Stimulated activated memory B cell treated with anti-CD40 and anti-IgM and Interleukin-4, amounts not matched to agents 10 μg/mL and 1 μg/mL and 100 μg/mL, for 72 hours (primary cell): ENCODE measurements around the gene ROMO1.
A peak's percentile ranks its signal among the peaks of the same experiment; 100 is the strongest.
"Not testable (repeated sequence)": the region's sequence is repeated elsewhere in the genome, so short reads cannot be mapped to it uniquely, and the experiment has no call there.

Experiments used
- ATAC-seq: fragments of 150-1000 bp; cut with Tn5 transposase; 2 replicates; pipeline ENCODE4 v1.10.0; 2021
- H3K27ac Mint-ChIP-seq: one replicate; pipeline ENCODE4 v1.8.0; 2022; ENCODE audit warnings: mild to moderate bottlenecking, mixed read lengths
- H3K27me3 Mint-ChIP-seq: one replicate; pipeline ENCODE4 v1.8.0; 2022; ENCODE audit warnings: mixed read lengths
- H3K36me3 Mint-ChIP-seq: one replicate; pipeline ENCODE4 v1.8.0; 2022; ENCODE audit warnings: mixed read lengths
- H3K4me1 Mint-ChIP-seq: one replicate; pipeline ENCODE4 v1.8.0; 2022; ENCODE audit warnings: mixed read lengths
- H3K4me3 Mint-ChIP-seq: one replicate; pipeline ENCODE4 v1.8.0; 2022; ENCODE audit warnings: mild to moderate bottlenecking, moderate library complexity, mixed read lengths
- H3K9me3 Mint-ChIP-seq: one replicate; pipeline ENCODE4 v1.8.0; 2022; ENCODE audit warnings: mixed read lengths

The ROMO1 gene

DNA sequence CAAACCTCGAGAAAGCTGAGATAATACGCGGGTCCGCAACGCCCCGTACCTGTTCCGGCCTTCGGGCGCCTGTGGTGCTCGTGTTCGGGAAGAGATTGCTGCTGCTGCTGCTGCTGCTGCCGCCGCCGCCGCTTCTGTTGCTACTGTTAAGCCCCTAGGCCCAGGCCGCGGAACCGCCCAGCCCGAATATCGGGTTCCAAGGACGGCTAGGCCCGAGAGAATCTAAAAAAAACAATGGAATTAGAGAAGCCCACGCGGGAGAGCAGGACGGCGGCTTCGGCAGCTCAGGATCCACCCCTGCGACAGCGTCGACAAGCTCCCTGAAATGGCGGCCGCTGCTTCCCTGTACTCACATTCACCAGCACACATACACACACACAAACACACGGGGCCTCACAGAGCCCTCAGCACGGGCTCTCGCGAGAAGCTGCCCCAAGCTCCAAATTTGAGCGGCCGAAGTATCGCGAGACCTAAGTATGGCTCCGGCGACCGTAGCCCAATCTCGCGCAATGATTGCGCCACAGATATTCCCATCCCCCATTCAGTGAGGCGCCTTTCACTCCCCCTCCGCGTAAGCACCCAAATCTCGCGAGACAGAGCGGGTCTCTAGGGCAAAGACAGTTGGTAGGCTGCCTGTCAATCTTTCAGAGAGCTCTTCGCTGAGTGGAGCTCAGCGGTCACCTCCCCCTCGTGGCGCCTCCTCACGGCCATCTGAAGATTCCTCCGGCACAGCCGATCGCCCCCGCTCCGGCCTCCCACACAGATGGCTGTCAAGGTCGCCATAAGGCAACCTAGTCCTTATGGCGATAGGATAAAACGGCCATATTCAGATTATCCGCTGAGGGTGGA lies 42.9 kb downstream of the ROMO1 start, which contains the start of gene RBM39:
Gene RBM39 (minus strand): TSS at position 369 of the 849 bp plus-strand sequence. CDS start 1,386 bp downstream, outside the sequence.
- peak; percentile 96 for ATAC-seq

DNA sequence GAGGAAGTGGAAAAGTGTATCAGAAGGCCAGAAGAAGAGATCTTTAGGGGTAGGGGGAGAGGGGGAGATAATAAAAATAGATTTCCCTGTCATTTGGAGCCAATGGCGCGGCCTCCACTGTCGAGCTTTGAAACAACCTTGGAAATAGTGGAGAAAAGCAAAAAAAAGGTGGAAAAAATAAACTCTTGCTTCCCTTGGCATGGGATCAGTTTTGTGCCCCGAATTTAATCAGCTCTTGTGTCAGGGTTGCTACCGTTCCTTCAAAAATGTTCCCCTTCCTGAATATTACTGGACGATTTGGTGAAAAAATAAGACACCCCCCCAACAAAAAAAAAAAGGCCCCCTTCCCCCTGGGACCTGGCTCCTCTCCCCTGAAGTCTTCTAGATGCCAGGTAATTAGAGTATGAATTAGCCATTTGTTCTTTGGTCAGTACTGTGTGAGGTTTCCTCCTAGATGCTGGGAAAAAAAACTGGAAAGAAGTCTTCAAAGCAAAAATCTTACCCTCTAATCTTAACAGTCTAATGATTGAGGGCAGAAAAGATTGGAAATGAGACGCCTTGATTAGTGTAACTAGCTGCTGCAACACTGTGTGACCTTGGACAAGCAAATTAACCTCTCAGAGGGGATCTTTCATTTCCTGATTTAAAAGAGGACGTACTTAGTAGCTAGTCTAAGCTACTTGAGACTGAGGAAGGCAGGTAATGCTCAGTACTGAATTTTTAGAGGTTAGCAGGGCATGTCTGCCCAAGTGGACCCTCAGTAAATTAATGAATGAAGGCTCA lies 43.7 kb downstream of the ROMO1 start:
- H3K27ac Mint-ChIP-seq, result peak overlapping the region; percentile 95
- H3K9me3 Mint-ChIP-seq, result no peaks in the 10 kb centered on the region
- H3K27me3 Mint-ChIP-seq, result no peaks in the 10 kb centered on the region
- peak overlapping the region; percentile 99 for H3K4me3 Mint-ChIP-seq
- peak; percentile 56 for ATAC-seq
- peaks cover 31% of the 10 kb centered on the region for H3K36me3 Mint-ChIP-seq
- H3K4me1 Mint-ChIP-seq, result peaks cover 28% of the 10 kb centered on the region

More for the DNA sequence above, 42.9 kb downstream of the ROMO1 start, which contains the start of gene RBM39:
- peak within 1 kb of the TSS; percentile 95 for H3K27ac Mint-ChIP-seq
- peaks cover 31% of the 10 kb centered on the region for H3K4me1 Mint-ChIP-seq
- H3K36me3 Mint-ChIP-seq, result peaks cover 34% of the 10 kb centered on the region
- H3K9me3 Mint-ChIP-seq, result no peaks in the 10 kb centered on the region
- H3K4me3 Mint-ChIP-seq, result peak within 1 kb of the TSS; percentile 99
- H3K27me3 Mint-ChIP-seq, result no peaks in the 10 kb centered on the region

DNA sequence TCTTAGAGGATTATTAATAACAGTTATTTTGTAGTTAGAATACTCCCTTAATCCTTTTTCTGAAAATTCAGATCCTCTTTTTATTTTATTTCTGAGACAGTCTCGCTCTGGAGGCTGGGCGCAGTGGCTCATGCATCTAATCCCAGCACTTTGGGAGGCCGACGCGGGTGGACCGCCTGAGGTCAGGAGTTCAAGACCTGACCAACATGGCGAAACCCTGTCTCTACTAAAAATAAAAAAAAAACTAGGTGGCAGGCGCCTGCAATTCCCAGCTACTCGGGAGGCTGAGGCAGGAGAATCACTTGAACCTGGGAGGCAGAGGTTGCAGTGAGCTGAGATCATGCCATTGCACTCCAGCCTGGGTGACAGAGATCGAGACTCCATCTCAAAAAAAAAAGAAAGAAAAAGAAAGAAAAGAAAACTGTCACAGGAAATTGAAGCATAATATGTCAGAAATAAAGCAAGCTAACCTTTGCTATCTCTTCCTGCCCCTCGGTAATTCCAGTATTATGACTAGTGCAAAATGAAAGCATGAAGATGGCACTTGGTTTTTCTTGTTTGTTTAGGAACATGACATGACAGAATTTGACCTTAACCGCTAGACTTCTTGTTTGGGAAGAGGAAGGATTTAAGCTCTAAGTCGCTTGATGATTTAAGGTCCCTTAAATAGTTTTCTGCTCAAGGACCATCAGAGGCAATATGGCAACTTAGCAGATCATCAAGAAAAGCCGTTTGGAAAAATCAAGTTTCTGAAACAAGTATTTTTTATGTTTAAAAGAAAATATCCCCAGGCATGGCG lies 44.7 kb downstream of the ROMO1 start:
- H3K36me3 Mint-ChIP-seq, result peaks cover 22% of the 10 kb centered on the region
- peaks cover 21% of the 10 kb centered on the region for H3K4me1 Mint-ChIP-seq
- peak overlapping the region; percentile 99 for H3K4me3 Mint-ChIP-seq
- H3K27me3 Mint-ChIP-seq, result no peaks in the 10 kb centered on the region
- no peak for ATAC-seq
- no peaks in the 10 kb centered on the region for H3K9me3 Mint-ChIP-seq
- H3K27ac Mint-ChIP-seq, result peak overlapping the region; percentile 95

DNA sequence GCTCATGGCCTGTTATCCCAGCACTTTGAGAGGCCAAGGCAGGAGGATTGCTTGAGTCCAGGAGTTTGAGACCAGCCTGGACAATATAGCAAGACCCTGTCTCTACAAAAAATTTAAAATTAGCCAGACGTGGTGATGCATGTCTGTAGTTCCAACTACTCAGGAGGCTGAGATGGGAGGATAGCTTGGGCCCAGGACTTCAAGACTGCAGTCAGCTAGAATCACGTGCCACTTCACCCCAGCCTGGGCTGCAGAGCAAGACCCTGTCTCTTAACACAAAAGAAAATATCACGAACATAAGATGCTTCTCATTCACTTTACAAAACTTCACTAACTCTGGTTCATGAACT lies 45.3 kb downstream of the ROMO1 start:
- not testable (repeated sequence) for ATAC-seq, H3K4me3 Mint-ChIP-seq, H3K9me3 Mint-ChIP-seq, H3K27me3 Mint-ChIP-seq
- Mint-ChIP-seq H3K27ac (peak overlapping the region; percentile 95), H3K36me3 (peaks cover 18% of the 10 kb centered on the region), H3K4me1 (peaks cover 17% of the 10 kb centered on the region)
